HCEC 1CT (cell line): ENCODE data around the gene SPINDOC.
"Not testable (repeated sequence)": the region's sequence is repeated elsewhere in the genome, so short reads cannot be mapped to it uniquely, and the experiment has no call there.

Experiments used
- DNase-seq: peaks from one replicate; pipeline ENCODE4 v3.0.0-alpha.2; 2017

Gene SPINDOC

GRCh38 chr11:63813035-63813562 is at the start of gene SPINDOC:
Gene SPINDOC (plus strand): TSS chr11:63813456. CDS start chr11:63813687, 231 bp downstream.
- DNase-seq = peak; percentile 67

- DNase-seq = peak; percentile 27
Observed at GRCh38 chr11:63763496-63764339, 49.5 kb upstream of the SPINDOC start.

- DNase-seq = no peak
Observed at GRCh38 chr11:63764340-63764678, 48.9 kb upstream of the SPINDOC start.

GRCh38 chr11:63764679-63765647 is 48.3 kb upstream of the SPINDOC start:
- DNase-seq = no peak

- DNase-seq = no peak
Observed at GRCh38 chr11:63765688-63766241, 47.5 kb upstream of the SPINDOC start.

GRCh38 chr11:63766531-63767235 is 46.6 kb upstream of the SPINDOC start:
- no peak for DNase-seq

- no peak for DNase-seq
Observed at GRCh38 chr11:63767267-63767564, 46.0 kb upstream of the SPINDOC start.

- peak; percentile 74 for DNase-seq
Observed at GRCh38 chr11:63767565-63768236, 45.6 kb upstream of the SPINDOC start.

GRCh38 chr11:63768237-63769041 is 44.8 kb upstream of the SPINDOC start, which contains the start of gene ZFTA:
Gene ZFTA (minus strand): TSS chr11:63768775. CDS start chr11:63768622, 153 bp downstream.
- DNase-seq = peak; percentile 61

GRCh38 chr11:63769042-63769713 is 44.1 kb upstream of the SPINDOC start:
- no peak for DNase-seq

- no peak for DNase-seq
Observed at GRCh38 chr11:63769714-63770455, 43.4 kb upstream of the SPINDOC start.

GRCh38 chr11:63770763-63771162 is 42.5 kb upstream of the SPINDOC start:
- no peak for DNase-seq

GRCh38 chr11:63771741-63772318 is 41.4 kb upstream of the SPINDOC start:
- DNase-seq = not testable (repeated sequence)

GRCh38 chr11:63775191-63775590 is 38.1 kb upstream of the SPINDOC start:
- no peak for DNase-seq

GRCh38 chr11:63779039-63779438 is 34.2 kb upstream of the SPINDOC start:
- no peak for DNase-seq

- DNase-seq = no peak
Observed at GRCh38 chr11:63782749-63783148, 30.5 kb upstream of the SPINDOC start.

- no peak for DNase-seq
Observed at GRCh38 chr11:63783925-63784592, 29.2 kb upstream of the SPINDOC start.

- no peak for DNase-seq
Observed at GRCh38 chr11:63785823-63786222, 27.4 kb upstream of the SPINDOC start.
